Activated CD4-positive, alpha-beta T cell treated with anti-CD3 and anti-CD28 coated beads, Interleukin-2, amount 50 U/mL, for 4 hours (primary cell): Measurements from ENCODE around the gene SELENOW.
A peak's percentile ranks its signal among the peaks of the same experiment; 100 is the strongest.
"Not testable (repeated sequence)": the region's sequence is repeated elsewhere in the genome, so short reads cannot be mapped to it uniquely, and the experiment has no call there.

Source experiments
- DNase-seq, 2 experiments: peaks; one replicate each; pipeline ENCODE4 v3.0.0-alpha.2; 2020

The SELENOW gene

GRCh38 chr19:47787307-47787706, 8.8 kb downstream of the SELENOW start:
- DNase-seq = not testable (repeated sequence)

GRCh38 chr19:47789811-47790210, 11.3 kb downstream of the SELENOW start:
- DNase-seq = not testable (repeated sequence)

- DNase-seq = peak; percentile 82 to 84
Observed at GRCh38 chr19:47790398-47790814, 11.9 kb downstream of the SELENOW start.

GRCh38 chr19:47792616-47793015, 14.1 kb downstream of the SELENOW start:
- no peak for DNase-seq

GRCh38 chr19:47794526-47794925, 16.0 kb downstream of the SELENOW start:
- DNase-seq = no peak

GRCh38 chr19:47796785-47797184, 18.3 kb downstream of the SELENOW start:
- no peak for DNase-seq

- DNase-seq = no peak
Observed at GRCh38 chr19:47797996-47798903, 19.7 kb downstream of the SELENOW start.

- DNase-seq = no peak
Observed at GRCh38 chr19:47798904-47799266, 20.4 kb downstream of the SELENOW start.

GRCh38 chr19:47801270-47801669, 22.8 kb downstream of the SELENOW start:
- DNase-seq = no peak

GRCh38 chr19:47802521-47803043, 24.1 kb downstream of the SELENOW start:
- no peak for DNase-seq

GRCh38 chr19:47803148-47803547, 24.6 kb downstream of the SELENOW start:
- not testable (repeated sequence) for DNase-seq

- DNase-seq = not testable (repeated sequence)
Observed at GRCh38 chr19:47803671-47804070, 25.2 kb downstream of the SELENOW start.

- not testable (repeated sequence) for DNase-seq
Observed at GRCh38 chr19:47804451-47804850, 25.9 kb downstream of the SELENOW start, which contains the start of gene TPRX1. Gene TPRX1, minus strand, starts transcription at chr19:47804551. Its CDS starts 12 bp downstream, at chr19:47804539.

GRCh38 chr19:47805313-47805712, 26.8 kb downstream of the SELENOW start:
- no peak for DNase-seq

GRCh38 chr19:47806435-47806834, 27.9 kb downstream of the SELENOW start:
- no peak for DNase-seq

- peak; percentile 69 for DNase-seq
Observed at GRCh38 chr19:47813304-47813994, 34.9 kb downstream of the SELENOW start.

- DNase-seq = no peak
Observed at GRCh38 chr19:47813995-47814328, 35.5 kb downstream of the SELENOW start.

- not testable (repeated sequence) for DNase-seq
Observed at GRCh38 chr19:47816270-47816669, 37.8 kb downstream of the SELENOW start.

- not testable (repeated sequence) for DNase-seq
Observed at GRCh38 chr19:47818221-47818620, 39.7 kb downstream of the SELENOW start.

GRCh38 chr19:47819858-47820257, 41.4 kb downstream of the SELENOW start:
- DNase-seq = no peak

- no peak for DNase-seq
Observed at GRCh38 chr19:47820410-47820809, 41.9 kb downstream of the SELENOW start.

- no peak for DNase-seq
Observed at GRCh38 chr19:47821460-47822020, 43.0 kb downstream of the SELENOW start, which contains the start of gene CRX. Gene CRX, plus strand, starts transcription at chr19:47821937. Its CDS starts 12,507 bp downstream, at chr19:47834444.

GRCh38 chr19:47824396-47824795, 45.9 kb downstream of the SELENOW start:
- no peak for DNase-seq
